NK-92 (cell line): ENCODE data around the gene ERC2.

Source experiments
- DNase-seq: peaks from one replicate; lab custom pipeline; 2025; ENCODE audit not compliant: unreplicated experiment; lab: John Stamatoyannopoulos, UW

Gene ERC2

GRCh38 chr3:55895897-55896566 lies 572.2 kb downstream of the ERC2 start:
- DNase-seq = no peak

GRCh38 chr3:55894605-55895004 lies 573.7 kb downstream of the ERC2 start:
- DNase-seq = no peak

GRCh38 chr3:55893045-55893664 lies 575.1 kb downstream of the ERC2 start:
- DNase-seq = no peak

DNA sequence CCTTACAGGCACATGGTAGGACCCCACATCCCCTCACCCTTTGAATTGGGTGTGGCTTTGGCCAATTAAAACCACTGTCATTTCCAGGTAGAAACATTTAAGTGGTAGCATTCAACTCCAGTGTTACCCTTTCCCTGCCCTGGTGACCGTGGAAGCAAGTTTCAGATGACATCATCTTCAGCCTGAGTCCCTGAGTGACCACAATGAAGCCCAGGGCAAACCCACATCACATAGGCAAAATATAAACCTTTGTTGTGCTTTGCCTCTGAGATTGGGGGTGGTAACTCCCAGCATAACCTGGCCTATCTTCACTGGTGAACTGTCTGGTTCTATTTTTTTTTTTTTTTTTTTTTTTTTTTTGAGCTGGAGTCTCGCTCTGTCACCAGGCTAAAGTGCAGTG lies 577.2 kb downstream of the ERC2 start:
- DNase-seq = no peak

GRCh38 chr3:55888282-55888885 lies 579.9 kb downstream of the ERC2 start:
- DNase-seq = no peak

DNA sequence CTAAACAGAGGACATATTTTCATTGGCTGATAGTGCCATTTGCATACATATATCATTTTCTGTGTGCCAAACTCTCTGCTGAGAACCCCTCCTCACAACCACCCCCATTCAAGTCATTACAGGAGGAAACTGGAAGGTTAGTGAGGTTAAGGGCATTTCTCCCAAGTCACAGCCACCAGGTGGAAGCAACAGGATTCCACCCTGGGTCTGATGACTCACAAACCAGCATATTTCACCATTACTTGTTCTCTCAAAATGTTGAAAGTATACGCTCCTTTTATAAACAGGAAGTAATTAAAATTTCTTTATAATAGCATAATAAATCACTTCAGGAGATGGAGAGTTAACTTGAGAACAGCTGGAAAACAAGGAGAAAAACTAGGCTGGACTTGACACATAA lies 582.5 kb downstream of the ERC2 start:
- no peak for DNase-seq

DNA sequence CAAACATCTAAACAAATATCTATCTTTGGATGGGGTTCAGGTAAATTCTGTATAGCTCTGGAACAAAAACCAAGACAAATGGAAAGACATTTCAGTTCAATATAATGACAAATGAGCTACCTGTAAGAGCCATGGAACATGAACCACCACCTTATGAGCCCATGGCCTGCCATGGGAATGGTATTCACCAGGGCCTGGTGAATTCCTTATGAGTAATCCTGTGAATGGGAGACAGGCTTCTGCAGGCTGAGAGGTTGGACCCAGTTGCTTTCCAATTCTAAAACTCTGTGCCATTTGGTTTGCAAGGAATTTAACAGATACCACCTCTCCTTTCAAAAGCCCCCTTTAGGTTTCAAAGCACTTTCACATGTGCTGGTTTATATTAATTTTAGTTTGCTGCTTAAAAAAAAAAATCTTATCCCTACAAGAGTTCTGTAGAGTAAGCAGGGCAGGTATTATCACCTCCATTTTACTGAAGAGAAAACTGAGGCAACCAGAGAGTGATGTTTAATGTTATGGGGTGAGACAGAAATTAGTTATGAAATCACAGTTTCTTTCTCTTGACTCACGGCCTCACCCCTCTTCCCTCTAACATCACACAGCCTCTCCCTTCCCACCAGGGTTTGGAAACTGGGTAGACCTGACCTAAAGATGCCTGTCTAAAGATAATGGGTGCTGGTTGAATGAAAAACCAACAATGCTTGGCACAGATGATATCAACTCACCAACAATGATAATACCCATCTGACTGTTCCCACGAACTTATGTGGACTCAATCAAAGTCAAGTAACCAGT lies 583.6 kb downstream of the ERC2 start:
- DNase-seq = no peak

- no peak for DNase-seq
Measured at GRCh38 chr3:55884066-55884465, 584.2 kb downstream of the ERC2 start.

DNA sequence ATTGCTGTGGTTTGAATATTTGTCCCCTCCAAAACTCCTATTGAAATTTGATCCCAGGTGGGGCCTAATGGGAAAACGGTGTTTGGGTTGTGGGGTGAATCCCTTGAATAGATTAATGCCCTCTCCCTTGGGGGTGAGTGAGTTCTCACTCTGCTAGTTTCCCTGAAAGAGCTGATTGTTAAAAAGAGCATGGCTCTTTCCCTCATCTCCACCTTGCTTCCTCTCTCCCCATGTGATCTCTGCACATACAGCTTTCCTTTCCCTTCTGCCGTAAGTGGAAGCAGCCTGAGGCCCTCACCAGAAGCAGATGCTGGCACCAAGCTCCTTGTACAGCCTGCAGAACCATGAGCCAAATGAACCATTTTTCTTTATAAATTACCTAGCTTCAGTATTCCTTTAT lies 586.3 kb downstream of the ERC2 start:
- DNase-seq = no peak

DNA sequence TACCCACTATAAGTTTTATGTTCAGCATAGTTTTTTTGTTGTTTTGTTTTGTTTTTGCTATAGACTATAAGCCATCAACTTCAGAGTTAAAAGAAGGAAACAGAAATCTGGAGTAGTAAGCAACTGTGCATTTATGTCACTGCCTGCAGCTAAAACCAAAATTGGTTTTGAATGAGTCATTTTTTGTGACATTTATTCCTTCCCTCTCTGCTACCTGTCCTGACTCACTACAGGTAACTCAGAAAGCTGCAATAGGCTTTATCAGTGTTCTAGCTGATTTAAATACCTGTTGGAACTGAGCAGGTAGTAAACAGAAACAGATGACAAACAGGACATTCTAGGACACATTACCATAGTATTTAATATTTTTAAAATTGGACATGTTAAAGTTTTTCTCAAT lies 587.9 kb downstream of the ERC2 start:
- no peak for DNase-seq

- DNase-seq = no peak
Measured at GRCh38 chr3:55879901-55880331, 588.4 kb downstream of the ERC2 start.

DNA sequence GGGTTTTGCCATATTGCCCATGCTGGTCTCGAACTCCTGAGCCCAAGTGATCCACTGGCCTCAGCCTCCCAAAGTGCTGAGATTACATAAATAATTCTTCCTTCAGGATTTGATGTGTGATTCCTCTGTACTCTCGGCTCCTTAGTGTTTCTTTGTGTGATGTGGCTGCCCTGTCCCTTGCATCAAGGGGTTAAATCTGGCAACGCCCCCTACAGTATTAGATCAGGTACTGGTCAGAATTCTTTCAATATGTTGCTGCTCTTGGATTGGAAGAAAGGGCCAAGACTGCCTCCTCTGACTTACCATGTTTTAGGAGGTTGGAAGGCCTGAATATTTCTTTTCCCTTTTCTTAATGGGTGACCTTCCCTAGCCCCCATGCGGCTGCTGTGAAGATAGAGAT lies 590.6 kb downstream of the ERC2 start:
- DNase-seq = no peak

- no peak for DNase-seq
Measured at GRCh38 chr3:55876560-55876959, 591.7 kb downstream of the ERC2 start.

DNA sequence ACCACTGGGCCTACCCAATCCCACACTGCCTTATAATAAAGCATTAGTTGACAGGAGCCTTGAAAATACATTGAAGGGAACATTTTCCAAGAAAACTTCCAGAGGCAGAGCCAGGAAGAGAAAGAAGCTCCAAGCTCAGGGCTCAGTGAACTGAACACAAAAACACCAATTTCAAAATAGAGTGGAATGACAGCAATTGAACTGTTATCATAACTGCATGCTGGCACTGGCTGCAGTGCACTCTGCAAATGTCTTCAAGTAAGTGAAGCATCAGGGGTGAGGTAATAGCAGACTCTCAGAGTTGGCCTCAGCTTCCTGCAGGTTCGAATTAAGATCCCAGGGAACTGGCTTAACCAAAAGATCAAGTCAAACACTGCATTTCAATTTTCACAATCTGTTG lies 593.2 kb downstream of the ERC2 start:
- no peak for DNase-seq

DNA sequence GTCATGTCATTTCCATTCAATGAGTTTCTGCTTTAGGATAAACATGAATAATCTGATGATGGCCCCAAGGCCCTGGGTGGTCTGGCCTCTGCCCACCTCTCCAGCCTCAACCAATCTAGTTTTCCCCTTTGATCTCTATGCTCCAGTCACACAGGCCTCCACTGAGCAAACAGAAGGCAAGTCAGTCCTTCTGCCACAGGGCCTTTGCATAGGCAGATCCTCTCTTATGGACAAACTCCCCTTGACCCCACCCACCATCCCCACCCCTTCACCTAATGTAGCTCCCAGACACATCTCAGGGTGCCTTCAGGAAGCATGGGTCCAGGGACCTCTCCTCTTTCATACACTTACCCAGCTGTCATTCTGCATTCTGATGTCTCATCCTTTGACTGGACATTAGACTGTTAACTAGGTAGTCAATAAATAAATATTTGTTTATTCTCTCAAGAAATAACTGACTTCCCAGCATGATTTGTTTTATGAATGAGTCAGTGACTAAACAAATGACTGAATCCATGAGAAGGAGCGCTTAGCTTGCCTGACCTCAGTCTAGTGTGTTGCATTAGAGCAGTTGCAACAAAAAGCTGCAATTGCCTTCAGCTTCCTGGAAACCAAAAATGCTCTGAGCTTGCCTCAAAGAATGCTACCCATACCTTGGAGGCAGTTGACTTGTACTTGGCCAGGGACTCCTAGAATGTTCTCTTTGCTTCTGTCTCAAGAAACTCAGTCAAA lies 594.6 kb downstream of the ERC2 start:
- DNase-seq = no peak

GRCh38 chr3:55870594-55870993 lies 597.7 kb downstream of the ERC2 start:
- DNase-seq = no peak

DNA sequence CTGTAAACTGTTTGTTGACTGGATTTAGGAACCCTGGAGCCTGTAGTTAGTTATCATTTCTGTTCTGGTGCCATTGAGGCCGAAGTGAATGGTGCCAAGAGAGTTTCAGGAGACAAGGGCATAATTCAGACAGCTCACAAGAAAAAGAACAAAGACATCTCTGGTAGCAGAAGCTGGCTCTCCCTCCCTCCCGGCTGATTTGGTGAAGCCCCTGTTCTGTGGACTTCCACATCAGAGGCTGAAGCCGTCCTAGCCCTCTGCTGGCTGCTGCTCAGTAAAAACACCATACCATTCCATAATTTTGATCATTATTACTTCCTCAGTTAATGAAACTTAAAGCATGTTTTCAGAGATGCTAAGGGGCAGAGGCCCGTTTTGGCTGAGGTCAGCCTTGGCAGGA lies 599.9 kb downstream of the ERC2 start:
- no peak for DNase-seq

- no peak for DNase-seq
Measured at GRCh38 chr3:55863028-55863427, 605.2 kb downstream of the ERC2 start.

GRCh38 chr3:55860049-55860721 lies 608.1 kb downstream of the ERC2 start:
- no peak for DNase-seq

- DNase-seq = no peak
Measured at GRCh38 chr3:55859305-55859704, 609.0 kb downstream of the ERC2 start.

DNA sequence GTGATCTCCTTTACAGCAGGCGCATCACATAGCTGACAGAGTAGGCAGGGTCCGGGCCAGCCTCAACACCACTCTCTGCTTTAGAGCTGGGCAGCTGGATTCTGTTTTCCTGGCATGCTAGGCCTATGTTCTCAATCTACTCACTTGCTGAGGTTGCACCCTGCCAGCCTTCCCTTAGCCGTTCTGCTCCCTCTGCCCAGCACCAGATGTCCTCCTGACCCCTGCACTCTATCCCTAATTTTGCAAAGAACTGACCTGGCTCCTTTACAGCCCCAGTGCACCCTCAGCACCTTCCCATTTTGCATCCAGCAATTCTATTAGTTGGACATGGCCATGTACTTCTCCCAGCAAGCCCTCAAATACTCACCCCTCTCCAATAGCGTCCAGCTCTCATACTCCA lies 609.5 kb downstream of the ERC2 start:
- no peak for DNase-seq
